SHP77 (cell line): ENCODE results near the gene EDA.
A peak's percentile ranks its signal among the peaks of the same experiment; 100 is the strongest.

Experiments
- DNase-seq, 2 experiments: peaks; one replicate each; lab custom pipeline; 2025; lab: John Stamatoyannopoulos, UW

Gene EDA

DNA sequence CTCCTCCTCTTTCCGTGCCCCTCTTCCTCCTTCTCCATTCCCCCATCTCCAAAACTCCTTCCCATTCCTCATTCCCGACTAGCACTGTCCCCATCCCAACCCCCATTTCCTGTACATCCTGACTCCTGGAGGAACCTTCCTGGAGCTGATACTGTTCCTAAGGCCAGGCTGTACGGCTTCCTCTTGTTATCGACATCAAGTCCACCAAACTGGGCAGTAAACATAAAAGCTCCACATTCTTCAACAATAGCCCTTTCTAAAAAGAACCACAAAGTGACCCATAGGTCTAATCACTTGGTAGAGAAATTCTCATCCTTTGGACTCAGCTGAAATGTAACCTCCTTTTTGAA is 410.9 kb downstream of the EDA start:
- DNase-seq, result no peak

DNA sequence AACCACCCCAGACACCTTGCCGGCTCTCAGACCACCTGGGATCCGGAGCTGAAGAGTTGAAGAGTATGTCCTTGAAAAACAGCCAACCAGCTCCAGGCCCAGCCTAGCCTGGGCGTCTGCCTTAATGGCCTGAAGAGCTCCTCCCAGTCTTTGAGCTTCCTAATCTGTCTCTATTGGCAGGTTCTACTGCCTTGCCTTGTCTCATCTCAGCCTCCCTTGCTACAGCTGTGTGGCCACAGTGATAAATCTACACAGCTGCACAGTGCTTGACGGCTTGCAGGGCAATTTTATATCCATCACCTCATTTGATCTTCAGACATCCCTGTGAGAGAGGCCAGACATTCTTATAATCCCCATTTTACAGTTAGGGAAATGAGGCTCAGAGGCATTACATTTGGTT is 413.9 kb downstream of the EDA start:
- DNase-seq, result no peak

DNA sequence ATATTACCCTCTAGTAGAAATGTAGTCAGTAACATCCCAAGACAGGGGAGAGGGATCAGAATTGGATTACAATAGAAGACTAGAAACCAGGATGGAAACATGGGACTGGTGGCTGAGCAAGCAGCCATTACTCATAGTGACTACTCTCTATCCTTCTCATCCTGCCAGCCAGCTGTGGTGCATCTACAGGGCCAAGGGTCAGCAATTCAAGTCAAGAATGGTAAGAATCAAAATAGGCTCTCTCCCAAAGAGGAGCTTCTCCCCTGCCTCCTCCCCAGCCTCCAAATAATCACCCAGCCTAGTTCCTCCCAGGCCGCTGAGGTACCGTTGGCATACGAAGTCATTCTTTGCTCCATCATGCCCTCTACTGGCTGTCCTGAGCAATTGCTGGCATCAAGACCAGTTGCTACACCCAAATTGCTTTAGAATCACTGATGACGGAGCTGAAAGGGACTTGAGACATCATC is 414.4 kb downstream of the EDA start:
- peak in 1 of 2 experiments; percentile 24 for DNase-seq

DNA sequence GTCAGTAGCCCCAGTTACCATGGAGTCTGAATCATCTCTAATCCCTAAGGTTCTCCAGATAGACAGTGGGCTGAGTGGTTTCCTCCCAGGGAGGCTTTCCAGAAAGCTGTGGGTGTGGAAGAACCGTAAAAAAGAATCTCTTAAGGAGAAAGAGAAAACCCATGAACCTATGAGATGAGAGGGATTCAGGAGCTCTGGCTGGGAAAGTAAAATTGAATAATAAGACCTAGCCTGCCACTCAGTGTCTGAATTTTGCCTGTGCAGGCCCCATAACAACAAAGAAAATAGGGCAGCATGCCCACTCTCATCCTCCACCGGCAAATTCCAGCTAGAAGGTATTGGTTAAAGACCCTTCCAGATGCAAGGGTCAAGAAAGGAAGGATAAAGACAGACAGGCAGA is 416.9 kb downstream of the EDA start:
- no peak for DNase-seq

DNA sequence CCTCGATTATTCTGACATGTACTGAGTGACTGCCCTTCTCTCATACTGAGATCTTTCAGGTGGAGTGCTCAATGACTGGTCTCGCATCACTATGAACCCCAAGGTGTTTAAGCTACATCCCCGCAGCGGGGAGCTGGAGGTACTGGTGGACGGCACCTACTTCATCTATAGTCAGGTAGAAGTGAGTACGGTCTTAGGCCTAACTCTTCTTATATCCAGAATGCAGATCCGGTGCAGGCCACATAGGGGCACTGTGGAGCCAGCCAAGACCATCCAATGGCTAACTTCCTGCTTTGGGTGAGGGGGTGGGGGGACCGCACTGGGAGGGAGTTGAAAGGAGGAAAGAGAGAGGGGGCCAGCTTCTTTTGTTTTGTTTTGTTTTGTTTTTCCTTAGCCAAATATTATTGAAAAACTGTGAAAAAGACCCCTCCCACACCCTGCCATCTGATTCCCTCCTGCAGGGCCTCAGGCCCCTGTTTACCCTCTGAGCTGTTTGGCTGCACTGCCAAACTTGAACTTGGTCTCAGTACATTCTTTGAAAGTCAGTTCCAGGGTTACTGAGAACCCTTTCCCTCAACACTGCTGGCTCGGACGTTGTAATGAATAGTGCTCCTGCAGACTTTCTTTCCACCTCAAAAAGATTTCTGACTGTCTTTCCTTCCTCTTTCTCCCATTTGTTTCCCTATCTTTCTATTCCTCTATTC is 417.6 kb downstream of the EDA start:
- DNase-seq, result peak in 1 of 2 experiments; percentile 1

DNA sequence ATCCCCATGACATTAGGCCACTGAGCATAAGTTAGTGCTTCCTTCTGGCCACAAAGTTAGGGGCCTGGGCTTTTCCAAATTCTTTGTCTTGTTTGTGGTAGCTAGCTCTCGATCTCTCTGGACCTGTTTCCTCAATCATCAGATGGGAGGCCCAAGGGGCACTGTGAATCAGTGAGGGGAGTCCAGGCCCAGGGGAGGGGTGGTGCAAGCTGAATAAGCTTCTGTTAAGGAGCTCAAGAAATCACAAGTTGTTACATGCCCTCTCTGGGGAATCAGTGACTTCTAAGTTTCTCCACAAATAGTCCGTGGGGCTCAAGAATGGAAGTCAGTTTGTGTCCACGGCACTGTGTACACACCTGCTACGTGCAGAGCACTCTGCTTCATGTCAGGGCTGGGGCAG is 418.7 kb downstream of the EDA start:
- no peak for DNase-seq

DNA sequence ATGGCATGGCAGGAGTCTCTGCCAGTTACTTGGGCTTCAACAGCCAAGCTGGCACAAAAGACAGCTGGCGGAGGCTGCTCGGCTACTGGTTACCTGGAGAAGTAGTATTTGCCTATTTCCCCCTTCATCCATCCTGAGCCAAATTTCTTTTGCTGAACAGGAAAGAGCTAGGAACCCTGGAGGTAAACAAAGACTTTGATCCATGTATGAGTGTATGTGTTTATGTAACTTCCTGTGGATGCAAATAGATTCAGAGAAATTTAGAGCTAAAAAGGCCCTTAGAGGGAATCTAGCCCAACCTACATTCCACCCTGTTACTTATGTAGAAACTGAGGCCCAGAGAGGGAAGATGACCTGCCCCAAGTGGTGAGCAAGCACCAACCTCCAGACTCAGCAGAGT is 422.6 kb downstream of the EDA start:
- no peak for DNase-seq

DNA sequence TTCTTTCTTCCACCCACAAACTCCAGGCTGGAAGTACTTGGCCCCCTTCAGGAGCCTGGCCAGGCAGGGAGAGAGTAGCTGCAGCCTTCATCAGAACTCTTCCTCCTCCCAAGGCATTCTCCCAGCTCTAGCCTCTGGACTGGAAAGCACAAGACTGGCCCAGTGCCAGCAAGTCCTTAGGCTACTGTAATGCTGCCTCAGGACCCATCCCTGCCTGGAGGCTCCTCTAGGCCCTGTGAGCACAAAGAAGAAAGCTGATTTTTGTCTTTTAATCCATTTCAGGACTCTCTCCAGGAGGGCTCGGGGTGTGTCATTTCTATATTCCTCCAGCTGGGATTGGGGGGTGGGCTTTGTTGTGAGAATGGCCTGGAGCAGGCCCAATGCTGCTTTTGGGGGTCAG is 423.0 kb downstream of the EDA start:
- no peak for DNase-seq

DNA sequence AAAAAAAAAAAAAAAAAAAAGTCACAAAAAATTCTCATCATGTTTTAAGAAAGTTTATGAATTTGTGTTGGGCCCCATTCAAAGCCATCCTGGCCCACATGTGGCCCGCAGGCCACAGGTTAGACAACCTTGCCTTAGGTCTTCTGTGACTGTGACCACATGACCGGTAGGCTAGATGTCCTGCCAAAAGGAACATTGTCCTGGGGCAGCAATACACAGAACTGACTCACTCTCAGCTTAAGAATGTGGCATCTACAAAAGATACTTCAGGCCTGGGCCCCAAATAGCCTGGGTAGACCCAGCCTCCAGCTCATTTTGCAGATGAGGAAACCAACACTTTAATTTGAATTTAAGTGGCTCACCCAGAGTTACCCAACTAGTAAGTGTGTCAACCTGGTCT is 423.8 kb downstream of the EDA start:
- DNase-seq, result no peak

DNA sequence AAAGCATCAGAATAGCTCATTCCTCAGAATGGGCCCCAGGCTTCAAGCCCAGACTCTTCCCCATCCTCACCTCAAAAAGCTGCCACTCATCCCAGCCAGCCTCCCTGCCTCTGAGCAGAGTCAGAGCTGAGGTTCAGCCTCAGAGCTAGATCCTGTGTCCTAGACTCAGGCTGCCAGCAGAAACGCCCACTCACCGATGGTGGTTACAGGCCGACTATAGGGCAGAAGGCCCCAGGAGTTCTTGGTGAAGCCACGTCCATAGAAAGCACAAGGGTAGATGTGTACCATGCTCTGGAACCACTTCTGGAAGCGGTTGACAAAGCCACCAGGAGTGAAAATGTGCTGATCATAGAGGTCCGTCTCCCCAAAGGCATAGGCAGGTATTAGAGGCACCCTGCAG is 426.1 kb downstream of the EDA start:
- DNase-seq, result no peak

DNA sequence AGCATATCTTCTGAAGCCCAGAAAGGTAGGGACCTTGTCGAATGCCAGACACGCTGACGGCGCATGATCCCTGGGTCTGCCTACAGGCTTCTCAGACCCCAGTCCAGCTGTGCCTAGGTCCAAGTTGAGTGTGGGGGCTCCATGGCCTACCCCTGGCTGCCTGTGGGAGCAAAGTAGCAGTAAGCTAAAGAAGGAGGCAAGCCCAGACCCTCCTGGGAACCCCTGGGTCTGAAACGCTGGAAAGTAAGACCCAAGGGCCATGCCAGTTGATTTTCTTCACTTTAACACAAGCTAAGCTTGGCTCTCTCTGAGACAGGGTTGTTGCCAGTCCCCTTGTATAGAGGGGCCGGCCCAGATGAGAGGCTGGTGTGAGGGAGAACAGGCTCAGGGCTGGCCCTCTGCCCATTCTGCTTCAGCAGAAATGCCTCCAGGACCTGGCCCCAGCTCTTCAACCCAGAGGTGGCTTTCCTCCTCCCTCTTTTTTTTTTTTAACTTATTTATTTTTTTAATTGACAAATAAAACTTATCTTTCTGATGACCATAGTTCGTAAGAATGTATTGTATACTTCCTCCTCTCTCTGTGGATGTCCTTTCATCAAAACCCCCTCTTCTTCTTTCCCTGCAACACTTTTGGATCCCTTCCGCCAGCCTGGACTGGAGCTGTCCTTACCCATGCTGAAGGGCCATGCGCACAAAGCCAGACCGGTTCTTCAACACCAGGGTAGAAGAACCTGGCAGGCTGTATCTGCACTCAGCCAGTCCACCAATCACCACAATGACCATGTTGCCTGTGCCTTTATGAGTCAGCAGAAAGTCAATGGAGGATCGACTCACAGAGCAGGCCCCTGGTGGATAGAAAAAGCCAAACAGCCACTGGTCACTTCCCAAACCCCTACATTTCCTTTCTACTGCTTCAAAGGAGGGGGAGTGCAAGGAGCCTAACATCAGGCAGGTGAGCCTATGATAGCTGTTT is 426.8 kb downstream of the EDA start:
- DNase-seq, result no peak

DNA sequence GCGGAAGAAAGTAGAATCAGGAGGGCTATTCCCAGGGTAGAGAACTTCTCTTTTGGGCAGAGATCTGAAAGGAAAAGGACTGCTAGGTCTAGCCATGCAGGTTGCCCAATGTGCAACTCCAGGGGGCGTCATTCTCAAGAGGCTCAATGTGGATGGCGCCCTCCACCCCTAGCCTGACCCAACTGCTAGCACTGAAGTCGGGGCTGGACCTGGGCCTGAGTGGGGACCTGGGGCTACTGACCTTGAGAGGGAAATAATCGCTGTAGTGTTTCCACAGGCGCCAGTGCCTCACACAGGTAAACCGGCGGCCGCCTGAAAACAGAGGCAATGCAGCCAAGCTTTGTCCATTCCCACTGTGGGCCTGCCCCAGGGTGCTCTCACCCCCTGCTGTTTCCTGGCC is 427.8 kb downstream of the EDA start:
- DNase-seq, result no peak

DNA sequence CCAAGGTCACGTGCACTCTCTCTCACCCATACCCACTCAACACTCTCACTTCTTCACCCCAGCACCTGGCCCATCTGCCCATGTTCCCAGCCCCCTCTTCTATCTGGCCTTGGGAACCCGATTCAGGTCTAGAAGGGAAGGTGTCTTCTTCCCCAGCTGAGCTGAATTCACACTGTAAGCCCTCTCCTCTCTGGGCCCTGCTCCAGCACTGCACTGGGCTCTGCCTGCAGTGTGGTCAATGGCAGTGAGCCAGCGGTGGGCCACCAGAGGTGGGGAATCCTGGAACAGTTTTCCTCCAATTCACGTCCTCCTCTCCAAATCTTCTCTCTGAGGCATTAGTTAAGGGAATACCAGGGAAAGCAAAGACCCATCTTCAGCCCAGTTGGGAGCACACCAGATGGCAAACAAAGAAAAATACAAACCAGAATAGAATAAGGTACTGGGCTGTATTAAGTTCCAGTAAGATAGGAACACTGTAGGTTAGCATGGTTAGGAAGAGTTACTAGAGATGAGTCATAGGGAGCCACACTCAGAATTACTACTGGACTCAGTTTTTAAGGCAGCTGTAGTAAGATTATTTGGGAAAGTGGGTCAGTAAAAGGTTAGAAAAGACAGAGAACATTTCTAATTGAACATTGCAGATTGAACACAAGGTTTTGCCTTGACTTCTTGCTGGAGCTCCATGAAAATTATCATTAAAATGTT is 428.8 kb downstream of the EDA start:
- no peak for DNase-seq

DNA sequence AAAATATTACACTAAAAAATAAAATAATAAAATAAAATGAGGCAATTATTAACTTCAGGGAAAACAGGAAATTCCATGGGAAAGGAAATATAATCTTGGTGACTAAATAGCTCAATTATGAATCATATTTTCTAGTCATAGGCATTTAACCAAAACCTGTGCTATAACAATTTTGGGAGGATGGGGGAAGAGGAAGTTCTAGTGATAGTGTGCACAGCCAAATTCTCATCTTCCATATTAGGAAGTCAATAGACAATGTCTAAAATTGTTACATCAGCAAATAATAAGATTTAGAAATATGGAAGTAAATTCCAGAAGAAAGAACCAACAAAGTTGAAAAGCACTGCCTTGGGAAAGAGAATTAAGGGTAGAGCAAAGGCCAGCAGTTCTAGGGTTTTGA is 431.1 kb downstream of the EDA start:
- DNase-seq, result no peak

DNA sequence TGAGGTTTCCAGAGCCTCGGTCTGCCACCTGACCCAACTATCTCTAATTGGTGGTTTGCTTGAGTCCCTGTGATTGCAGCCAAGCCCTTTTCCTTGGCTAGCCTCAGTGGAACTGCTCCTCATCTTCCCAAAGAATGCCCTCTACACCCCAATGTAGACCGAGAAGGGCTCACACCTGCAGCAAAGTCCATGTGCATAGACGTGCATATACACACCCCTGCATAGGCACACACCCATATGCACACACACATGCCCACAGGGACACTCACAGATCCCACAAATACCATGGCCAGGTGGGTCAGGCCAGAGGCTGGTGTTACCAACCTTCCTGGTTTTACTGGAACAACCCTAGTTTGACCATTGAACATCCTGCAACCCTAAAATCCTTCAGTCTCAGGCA is 433.5 kb downstream of the EDA start:
- no peak for DNase-seq

DNA sequence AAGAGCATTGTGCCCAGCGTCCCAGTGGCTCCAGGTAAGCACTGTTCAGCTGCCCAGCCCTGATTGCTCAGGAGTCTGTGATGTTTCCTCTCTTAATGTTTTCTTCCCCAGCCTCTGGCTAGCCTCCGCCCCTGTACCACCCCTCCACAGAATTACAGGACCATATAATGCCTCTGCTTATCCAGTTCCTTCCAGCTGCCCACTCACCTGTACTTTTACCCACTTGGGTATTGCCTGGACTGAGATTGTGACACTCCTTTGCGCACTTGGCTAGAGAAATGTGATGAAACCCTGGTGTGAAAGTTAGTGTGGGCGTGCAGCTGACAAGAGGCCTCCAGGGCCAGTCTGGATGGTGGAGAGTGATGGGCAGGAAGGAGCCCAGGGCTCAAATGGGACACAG is 434.0 kb downstream of the EDA start, which contains the start of gene AWAT2:
TSS of gene AWAT2 (minus strand) at position 14 of the 400 bp plus-strand sequence. CDS start at position 8, 6 bp downstream.
- DNase-seq, result no peak

DNA sequence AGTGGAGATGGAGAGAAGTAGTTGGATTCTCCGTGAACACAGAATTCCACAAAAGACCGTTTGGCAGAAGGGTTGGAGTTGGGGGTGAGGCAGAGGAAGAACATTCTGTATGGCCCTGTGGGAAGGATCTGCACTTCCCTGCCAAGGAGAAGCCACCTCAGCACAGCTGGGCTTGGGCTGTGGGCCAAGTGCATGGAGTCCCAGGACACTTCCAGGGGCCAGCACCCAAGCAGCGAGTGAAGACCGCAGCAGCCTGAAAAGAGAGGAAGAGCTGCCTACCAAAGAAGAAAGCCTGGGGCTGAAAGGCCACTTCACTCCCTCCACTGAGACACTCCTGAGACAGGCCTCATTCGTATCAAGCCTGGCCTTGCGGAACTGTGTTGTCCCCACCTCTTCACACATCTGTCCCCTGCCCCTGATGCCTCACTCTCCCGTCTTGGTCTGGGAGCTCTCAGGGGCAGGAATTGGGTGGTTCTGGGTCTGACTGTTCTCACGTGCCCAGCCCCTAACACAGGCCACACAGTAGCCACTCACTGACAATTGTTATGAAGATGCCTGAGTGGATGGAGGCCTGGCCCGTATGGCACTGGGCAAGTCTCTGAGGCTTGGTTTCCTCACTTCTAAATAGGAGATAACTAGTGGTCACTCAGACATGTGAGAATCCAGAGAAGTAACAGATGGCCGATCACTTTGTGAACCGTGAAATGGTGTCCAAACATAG is 437.1 kb downstream of the EDA start:
- no peak for DNase-seq

DNA sequence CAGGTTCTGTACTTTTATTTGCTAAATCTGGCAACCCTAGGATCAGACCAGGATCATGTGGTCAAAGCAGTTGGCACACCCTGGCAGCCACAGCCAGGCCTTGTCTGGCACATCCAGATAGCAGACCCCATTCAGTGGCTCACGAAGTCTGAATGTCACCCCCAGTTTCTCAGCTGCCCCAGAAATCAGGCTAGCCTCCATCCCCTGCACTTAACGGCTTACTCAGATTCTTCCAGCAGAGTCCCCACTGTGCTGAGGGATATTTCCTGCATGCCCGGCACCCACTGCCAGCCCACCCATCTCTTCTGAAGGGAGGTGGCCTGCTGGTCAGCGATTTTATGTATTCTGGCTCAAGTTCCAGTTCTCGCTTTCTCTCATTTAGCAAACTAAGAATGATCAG is 438.5 kb downstream of the EDA start:
- DNase-seq, result no peak

DNA sequence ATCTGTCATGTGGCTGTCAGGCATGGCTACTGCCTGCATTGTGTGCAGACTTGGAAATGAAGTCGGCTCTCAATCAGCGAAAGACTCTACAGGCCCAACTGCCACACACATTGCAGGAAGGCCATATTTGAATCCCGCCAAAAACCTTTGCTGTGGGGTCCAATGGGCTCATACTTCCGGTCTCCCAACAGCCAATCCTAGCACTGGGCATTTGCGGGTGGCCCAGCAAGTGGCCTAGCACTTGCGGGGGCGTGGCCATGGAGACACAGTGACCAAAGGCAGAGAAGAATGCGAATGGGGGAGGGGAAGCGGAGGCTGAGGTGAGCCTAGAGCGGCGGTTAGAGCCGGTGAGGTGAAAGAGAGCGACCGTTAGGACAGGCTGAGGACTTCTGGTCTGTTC is 446.2 kb downstream of the EDA start, which contains the start of gene OTUD6A:
TSS of gene OTUD6A (plus strand) at position 382 of the 400 bp plus-strand sequence. CDS start 68 bp downstream, outside the sequence.
- no peak for DNase-seq

DNA sequence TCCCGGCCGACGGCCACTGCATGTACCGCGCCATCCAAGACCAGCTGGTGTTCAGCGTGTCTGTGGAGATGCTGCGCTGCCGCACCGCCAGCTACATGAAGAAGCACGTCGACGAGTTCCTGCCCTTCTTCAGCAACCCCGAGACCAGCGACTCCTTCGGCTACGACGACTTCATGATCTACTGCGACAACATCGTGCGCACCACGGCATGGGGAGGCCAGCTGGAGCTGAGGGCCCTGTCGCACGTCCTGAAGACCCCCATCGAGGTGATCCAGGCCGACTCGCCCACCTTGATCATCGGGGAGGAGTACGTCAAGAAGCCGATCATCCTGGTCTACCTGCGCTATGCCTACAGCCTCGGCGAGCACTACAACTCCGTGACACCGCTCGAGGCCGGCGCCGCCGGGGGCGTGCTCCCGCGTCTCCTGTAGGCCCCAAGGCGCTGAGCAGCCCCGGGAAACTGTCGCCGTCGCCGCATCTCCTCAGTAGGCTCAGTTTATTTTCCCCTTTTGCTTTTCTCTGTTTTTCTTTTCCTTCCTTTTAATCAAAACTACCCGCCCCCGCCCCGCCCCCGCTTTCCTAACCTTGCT is 447.1 kb downstream of the EDA start:
- DNase-seq, result no peak

DNA sequence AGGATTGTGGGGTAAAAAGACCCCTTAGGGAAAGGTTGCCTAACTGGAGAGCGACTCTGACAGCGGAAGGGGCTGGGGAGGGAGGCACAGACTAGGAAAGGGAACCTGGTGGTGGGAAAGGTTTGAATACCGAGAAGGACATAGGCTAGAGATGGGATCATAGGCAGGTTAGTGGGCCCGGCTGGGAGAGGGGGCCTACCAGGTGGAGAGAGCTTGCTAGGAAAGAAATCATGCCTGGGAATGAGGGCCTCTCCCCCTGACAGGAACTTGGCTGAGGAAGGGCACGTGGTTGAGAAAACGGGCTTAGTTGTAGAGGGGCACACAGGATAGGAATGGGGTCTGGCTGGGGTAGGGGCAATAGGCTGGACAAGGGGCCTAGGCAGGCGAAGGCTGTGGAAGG is 450.7 kb downstream of the EDA start:
- no peak for DNase-seq
